HG03108 (cell line): ENCODE results near the gene DIP2B.
A peak's percentile ranks its signal among the peaks of the same experiment; 100 is the strongest.
"Not testable (repeated sequence)": the region's sequence is repeated elsewhere in the genome, so short reads cannot be mapped to it uniquely, and the experiment has no call there.

Experiments
- ATAC-seq: cut with Tn5 transposase; IDR thresholded peaks from one replicate; pipeline ENCODE4 v1.9.1; 2021; ENCODE audit warnings: moderate library complexity; ENCODE audit not compliant: unreplicated experiment

The DIP2B gene, protein sequence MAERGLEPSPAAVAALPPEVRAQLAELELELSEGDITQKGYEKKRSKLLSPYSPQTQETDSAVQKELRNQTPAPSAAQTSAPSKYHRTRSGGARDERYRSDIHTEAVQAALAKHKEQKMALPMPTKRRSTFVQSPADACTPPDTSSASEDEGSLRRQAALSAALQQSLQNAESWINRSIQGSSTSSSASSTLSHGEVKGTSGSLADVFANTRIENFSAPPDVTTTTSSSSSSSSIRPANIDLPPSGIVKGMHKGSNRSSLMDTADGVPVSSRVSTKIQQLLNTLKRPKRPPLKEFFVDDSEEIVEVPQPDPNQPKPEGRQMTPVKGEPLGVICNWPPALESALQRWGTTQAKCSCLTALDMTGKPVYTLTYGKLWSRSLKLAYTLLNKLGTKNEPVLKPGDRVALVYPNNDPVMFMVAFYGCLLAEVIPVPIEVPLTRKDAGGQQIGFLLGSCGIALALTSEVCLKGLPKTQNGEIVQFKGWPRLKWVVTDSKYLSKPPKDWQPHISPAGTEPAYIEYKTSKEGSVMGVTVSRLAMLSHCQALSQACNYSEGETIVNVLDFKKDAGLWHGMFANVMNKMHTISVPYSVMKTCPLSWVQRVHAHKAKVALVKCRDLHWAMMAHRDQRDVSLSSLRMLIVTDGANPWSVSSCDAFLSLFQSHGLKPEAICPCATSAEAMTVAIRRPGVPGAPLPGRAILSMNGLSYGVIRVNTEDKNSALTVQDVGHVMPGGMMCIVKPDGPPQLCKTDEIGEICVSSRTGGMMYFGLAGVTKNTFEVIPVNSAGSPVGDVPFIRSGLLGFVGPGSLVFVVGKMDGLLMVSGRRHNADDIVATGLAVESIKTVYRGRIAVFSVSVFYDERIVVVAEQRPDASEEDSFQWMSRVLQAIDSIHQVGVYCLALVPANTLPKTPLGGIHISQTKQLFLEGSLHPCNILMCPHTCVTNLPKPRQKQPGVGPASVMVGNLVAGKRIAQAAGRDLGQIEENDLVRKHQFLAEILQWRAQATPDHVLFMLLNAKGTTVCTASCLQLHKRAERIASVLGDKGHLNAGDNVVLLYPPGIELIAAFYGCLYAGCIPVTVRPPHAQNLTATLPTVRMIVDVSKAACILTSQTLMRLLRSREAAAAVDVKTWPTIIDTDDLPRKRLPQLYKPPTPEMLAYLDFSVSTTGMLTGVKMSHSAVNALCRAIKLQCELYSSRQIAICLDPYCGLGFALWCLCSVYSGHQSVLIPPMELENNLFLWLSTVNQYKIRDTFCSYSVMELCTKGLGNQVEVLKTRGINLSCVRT (N-terminal part only)

DNA sequence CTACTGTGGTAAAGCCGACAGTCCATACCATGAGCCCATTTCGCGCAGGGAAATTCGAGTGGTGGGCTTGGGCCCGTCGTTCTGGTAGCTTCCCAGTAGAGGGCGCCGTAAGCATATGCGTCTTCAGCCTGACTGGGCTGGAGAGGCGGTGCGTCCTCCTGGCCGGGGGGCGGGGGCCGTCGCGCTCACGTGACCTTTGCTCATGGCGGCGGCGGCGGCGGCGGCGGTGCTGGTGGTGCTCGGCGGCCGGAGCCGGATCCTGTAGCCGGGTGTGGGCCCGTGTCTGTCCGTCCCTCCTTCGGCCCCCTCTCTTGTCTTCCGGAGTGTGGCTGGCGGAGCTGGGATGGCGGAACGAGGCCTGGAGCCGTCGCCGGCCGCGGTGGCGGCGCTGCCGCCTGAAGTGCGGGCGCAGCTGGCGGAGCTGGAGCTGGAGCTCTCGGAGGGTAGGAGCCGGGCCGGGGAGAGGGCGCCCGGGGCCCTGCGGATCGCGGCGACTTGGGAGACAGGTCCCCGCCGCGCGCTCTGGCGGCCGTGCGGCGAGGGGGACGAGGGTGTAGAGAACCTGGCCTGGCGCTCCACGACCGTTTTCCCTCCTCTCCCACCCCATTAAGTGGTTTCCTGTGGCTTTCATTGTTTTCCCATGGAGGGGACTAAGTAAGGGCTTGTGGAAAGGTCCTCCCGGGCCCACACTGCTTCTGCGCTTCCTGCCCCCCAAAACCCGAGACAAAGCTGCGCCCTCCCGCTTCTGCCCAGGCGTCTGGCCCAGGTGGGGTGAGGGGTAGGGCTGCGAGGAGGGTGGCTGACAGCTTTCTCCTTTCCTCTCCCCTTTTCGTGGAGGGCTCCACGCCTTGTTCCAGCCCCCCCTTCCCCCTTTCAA is at the start of gene DIP2B:
TSS of gene DIP2B (plus strand) at position 188 of the 877 bp plus-strand sequence. CDS start at position 344, 156 bp downstream.
- peak; percentile 68 for ATAC-seq

DNA sequence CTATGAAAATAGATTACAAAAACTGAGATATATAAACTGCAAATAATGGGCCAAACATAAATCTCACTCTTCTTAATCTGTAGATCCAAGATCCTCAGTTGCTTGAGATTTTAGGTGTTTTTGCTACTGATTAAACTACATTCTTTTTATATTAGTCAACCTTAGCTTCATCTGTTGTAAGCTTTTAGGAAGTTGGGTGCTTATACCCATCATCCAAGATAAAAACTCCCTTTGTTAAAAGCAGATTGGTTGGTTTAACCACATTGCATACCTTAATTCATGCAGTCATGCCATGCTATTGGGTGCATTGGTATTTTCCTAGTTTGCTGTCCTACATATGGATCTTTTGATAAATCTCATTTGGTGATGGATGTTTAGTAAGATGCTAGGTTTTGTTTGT is 46.2 kb upstream of the DIP2B start:
- no peak for ATAC-seq

DNA sequence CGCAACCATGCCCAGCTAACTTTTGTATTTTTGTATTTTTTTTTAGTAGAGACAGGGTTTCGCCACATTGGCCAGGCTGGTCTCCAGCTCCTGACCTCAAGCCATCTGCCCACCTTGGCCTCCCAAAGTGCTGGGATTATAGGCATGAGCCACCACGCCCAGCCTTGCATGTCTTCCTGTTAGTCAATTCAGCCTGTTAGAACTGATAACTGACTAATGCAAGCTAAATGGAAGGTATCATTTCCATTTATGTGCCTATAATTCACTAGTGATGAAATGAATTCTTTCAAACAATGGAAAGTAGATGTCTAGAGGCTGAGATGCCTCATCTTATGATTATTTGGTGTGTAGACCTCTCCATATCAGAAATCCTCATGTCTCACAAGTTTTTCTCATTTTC is 37.3 kb upstream of the DIP2B start:
- no peak for ATAC-seq

DNA sequence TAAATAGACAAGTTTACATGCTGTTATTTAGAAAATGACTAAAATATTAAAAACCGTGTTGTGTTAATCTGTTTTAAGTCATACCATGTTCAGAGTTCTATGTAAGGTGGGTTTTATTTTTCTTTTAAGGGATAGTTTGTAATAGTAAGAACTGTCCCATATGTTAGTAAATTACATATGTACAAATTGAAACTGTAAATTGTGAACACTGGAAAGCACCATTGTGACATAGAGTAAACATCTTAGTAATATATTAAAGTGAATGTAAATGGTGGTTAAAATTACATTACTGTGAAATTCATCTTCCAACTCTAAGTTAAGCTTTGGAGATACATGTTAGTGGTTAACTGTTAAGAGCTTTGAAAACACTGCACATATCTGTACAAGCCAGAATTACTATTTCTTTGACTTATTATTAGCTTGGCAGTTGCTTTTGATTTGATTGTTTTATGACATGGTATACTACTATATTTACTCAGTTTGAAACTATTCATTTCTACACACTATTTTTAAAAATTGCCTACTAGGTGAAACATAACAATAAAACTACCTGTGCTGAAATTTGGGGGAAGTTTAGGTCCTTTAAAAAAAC is 27.4 kb upstream of the DIP2B start:
- ATAC-seq = no peak

DNA sequence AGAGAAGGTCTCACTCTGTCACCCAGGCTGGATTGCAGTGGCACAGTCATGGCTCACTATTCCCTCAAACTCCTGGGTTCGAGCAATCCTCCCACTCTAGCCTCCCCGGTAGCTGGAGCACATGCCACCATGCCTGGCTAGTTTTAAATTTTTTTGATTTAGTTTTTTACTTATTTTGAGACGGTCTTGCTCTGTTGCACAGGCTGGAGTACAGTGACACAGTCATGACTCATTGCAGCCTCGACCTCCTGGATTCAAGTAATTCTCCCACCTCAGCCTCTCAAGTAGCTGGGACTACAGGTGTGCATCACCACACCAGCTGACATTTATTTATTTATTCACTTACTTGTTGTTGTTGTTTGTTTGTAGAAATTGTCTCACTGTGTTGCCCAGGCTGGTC is 22.2 kb upstream of the DIP2B start:
- ATAC-seq = no peak

DNA sequence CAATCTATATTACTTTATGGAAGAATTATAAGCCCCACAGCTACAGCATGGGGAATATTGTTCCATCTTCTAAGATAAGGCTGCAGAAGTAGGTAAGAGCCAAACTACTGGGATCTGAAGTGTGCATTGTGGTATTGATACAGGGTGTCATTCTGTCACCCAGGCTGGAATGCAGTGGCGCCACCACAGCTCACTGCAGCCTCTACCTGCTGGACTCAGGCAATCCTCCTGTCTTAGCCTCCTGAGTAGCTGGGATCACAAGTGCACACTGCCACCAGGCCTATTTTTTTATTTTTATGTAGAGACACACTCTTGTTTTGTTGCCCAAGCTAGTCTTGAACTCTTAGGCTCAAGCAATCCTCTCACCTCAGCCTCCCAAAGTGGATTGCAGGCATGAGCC is 21.3 kb upstream of the DIP2B start:
- no peak for ATAC-seq

DNA sequence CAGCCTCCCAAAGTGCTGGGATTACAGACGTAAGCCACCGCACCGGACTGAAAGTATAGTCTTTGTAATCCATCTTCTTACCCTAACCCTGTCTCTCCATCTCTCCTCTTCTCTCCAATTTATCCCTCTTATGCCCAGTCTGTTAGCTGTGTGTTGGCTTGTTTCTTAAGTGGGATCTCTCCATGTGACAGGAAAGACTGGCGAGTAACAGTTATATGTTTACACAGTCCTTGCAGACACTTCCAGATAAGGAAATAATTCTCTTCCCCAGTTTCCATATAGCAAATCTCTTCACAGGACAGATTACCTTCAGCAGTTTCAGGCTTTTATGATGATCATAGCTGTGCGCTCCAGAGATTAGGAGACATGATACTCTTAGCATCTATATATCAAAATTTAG is 16.0 kb upstream of the DIP2B start:
- ATAC-seq = no peak

DNA sequence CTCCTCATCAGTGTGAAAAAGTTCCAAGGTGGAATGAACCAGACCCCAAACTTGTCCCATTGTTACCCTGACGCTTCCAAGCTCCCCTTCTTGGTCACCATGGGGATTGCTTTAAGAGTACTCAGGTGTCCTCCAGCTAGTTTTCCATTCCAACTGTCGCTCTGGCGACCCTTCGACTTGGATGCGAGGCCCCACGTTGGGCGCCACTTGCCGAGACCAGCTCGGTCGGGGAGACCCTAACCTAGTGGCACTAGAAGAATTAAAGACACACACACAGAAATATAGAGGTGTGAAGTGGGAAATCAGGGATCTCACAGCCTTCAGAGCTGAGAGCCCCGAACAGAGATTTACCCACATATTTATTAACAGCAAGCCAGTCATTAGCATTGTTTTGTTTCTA is 6.7 kb upstream of the DIP2B start:
- not testable (repeated sequence) for ATAC-seq

DNA sequence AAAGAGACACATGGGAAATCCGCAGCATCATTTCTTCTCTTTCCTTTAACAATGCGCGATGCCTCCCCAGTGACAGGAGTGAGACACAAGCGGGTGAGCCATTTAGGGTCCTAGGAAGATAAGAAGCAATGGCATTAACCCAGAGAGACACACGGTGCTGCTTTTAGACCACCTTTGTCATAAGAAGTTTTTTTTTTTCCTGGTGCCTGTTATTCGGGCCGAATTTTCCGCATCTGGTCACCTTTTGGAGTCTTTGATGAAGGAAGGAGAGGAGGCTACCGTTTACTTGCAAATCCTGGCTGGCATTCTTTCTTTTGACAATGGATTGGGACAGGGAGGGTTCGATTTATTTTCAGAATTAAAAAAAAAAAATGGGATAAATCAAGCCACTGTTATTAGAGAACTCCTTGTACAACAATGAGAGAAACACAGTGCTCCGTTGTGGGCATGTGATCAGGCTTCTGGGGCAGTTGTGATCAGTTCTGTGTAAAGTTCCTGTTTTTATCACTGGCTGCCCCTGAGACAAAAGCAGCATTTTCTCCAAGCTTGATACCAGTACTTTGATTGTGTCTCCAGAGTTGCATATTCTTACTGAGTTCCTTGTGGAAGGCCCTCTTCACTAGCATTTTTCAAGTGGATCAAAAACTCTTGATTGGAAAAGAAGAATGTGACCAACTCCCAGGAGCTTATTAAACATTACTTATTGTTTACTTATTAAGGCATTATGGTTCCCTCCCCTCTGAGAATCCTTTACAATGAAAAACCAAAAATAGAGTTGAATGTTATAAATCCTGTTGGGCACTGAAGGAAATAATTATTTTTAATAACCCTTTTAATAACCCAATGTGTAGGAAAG is 1.1 kb downstream of the DIP2B start:
- no peak for ATAC-seq

DNA sequence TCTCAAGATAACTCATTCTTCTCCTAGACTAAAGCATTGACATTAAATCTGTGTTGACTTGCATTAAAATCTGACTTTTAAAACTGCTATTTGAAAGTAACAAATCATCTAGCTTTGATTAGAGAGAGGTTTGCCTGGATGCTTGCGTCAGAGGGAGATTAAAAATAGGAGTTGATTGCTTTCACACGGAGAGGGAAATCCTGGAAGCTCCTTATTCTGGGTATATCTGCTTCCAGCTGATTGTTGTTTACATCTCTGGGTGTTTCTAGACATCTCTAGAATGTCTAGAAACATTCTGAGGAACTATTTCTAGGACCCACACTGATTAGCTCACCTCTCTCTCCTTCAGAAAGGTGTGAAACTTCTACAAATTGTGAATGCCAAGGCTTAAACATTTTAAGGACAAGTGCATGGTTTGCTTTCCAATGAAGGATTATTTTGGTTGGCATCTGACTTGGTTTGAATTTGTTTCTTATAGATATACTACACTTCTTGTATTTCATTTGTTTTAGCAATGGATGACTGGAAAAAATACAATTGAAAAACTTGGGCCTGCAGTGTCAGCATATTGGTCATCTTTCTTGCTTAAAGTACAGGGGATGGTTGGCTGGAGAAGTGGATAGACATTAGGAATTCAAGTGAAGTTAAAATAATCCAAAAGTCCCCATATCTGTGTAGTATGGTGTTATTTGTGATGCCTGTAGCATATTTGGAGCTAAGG is 2.1 kb downstream of the DIP2B start:
- no peak for ATAC-seq

DNA sequence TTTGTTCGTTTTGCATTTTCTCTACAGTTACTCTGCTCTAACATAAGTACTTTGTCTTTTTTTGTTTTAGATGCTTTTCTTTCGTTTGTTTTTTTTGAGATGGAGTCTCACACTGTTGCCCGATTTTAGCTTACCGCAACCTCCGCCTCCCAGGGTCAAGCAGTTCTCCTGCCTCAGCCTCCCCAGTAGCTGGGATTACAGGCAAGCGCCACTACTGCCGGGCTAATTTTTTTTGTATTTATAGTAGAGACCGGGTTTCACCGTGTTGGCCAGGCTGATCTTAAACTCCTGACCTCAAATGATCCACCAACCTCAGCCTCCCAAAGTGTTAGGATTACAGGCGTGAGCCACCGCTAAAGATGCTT is 2.7 kb downstream of the DIP2B start:
- ATAC-seq = no peak

DNA sequence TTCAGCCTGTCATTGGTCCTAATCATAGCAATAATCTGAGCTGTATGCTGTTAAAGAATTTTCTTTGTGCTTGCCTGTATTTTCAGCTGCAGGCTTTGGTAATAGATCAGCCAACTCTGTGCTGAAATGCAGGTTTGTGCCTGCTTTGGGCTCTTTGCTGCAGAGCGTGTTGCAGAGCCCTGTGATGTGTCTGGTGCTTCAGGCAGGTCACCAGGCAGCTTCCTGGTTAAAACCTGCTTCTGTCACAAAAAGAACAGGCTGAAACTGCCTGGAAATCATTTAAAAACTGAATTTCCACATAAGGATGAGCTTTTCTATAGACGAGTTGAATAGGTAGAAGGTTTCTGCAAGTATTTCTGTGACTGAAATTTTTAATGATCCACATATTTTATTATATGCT is 3.1 kb downstream of the DIP2B start:
- ATAC-seq = no peak

DNA sequence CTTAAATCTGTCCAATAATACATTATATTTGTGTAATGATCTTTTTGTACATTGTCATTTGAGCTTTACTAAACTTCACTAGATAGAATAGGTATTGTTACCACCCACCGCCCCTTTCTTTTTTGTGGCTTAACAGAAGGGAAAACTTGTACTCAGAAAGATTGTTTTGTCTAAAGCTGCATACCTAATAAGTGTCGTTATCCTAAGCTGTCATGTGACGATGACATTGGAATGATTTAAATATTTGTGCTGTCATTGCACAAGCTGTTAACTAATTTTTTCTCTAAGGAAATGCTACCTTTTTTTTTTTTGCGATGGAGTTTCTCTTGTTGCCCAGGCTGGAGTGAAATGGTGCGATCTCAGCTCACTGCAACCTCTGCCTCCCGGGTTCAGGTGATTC is 3.6 kb downstream of the DIP2B start:
- no peak for ATAC-seq

DNA sequence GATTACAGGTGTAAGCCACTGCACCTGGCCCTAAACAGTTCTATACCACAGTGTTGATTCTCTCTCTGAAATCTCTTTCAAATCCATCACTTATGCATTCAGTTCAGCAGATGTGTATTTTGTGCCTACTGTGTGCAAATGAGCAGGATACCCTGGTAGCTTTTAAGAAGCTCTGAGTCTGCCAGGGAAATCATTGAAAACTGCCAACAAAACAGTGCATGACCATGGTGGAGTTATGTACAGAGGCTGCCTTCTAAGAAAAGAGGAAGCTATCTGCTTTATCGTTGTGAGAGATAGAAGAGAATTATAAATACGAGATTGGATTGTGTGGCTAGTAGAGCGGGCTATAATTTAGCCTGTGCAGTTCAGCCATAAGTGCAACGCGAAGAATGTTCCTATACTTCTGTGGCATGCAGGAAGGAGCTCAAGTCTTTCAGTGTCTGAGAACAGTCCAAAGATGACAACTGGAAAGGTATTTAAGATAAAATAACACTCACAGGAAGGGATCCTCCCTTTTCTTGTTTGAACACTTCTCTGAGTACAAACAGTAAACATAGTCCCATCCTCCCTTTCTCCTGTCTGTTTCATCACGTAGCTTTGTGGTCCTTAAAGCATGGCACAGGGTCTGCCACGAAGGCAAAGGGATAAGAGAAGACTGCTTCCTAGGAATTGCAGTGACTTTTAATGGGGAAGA is 4.3 kb downstream of the DIP2B start:
- no peak for ATAC-seq

DNA sequence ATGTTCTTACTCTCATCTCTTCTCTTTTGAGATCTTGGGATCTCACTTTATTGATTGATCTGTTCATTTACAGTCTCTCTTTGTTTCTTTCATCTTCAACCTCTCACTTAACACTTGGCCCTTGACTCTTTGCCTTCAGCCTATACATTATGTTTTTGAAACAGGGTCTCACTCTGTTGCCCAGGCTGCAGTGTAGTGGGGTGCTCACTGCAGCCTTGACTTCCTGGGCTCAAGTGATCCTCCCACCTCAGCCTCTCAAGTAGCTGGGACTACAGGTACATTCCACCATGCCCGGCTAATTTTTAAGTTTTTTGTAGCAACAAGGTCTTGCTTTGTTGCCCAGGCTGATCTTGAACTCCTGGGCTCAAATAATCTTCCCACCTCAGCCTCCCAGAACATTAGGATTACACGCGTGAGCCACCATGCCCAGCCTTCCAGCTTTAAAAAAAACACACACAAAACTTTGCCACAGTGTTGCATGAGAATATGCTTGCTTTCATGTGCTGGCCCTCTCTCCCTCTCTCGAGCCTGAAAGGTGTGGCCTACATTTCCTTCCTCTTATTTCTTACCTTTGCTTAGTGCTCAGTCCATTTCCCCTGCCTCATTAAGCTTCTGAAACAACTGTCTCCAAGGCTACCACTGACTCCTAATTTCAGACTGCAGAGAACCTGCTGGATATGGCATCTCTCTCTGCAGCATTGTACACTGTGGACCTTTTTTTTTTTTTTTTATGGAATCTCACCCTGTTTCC is 9.9 kb downstream of the DIP2B start:
- peak; percentile 39 for ATAC-seq

DNA sequence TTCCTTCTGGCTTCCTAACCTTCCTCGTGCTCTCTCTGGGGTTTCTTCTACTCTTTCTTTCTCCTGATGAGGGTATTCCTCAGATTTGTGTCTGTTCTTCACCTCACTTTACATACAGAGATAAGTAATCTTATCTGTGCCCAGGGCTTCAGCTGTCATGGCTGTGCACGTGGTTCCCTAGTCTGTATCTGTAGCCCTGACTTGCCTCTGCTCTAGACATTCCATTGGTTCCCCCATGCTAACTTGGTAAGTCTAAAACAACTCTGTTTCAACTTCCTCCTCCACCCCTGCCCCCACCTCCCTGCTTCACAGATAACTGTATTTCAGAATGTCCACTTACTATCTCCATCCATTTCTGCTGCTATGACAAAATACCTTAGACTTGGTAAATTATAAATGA is 10.8 kb downstream of the DIP2B start:
- no peak for ATAC-seq

DNA sequence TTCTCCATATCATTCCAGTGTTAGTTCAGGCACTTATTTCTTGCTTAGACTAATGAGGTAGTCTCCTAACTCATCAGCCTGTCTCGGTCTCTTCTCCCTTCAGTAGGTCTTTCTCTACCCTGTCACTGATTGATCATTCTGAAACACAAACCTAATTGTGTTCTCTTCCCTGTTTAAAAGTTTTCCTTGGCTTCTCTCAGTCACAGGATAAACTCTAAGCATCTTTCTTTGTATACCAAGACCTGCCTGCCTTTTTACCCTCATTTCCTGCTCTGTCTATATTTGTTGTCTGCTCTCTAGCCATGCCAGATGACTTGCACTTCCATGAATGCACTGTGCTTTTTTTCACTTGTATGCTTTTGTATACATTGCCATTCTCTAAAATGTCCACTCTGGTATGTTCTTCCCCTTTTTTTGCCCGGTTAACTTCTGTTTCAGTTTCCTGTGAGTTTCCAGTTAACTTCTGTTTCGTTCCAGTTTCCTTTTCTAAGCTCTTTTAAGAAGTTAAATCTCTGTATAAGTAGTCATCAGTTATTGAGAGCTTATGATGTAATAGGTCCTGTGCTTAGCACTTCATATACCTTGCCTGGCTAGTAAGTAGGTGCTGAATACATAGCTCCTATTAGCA is 12.8 kb downstream of the DIP2B start:
- ATAC-seq = peak; percentile 61
